ENCODE measurements around the gene SPATA17.

- TF ChIP-seq POLR2A (IDR thresholded peaks at IDR 0.05): no peak
- TF ChIP-seq CTCF (IDR thresholded peaks at IDR 0.05 in 8 of 11, conservative IDR thresholded peaks at IDR 0.05 in 3 of 11): no peak
These were observed 276.4 kb downstream of the SPATA17 start for GRCh38 chr1:217907504-217907903.

Data from spleen (tissue), 7 donors.